ENCODE data around the gene MYBPHL.

The MYBPHL gene

GRCh38 chr1:109277434-109278204 lies 29.2 kb downstream of the MYBPHL start:
- Histone ChIP-seq H3K4me1 (ENCODE audit: control insufficient read depth, insufficient read depth, low read length) (peaks cover 41% of the 10 kb centered on the region), H3K4me3 (ENCODE audit: low read depth, low read length) (no peak overlapping the region), H3K27ac (ENCODE audit: low read depth, low read length) (no peak overlapping the region), H3K9me3 (ENCODE audit: control insufficient read depth, insufficient read depth, low read depth, low read length) (no peaks in the 10 kb centered on the region), H3K9ac (ENCODE audit: low read length) (no peak overlapping the region), H3K27me3 (ENCODE audit: control insufficient read depth, insufficient read depth, low read length) (no peaks in the 10 kb centered on the region), H3K36me3 (ENCODE audit: control insufficient read depth, insufficient read depth, low read length) (peaks cover 37% of the 10 kb centered on the region)

- H3K36me3 ChIP-seq (ENCODE audit: control insufficient read depth, insufficient read depth, low read length) = peaks cover 35% of the 10 kb centered on the region
- H3K9me3 ChIP-seq (ENCODE audit: control insufficient read depth, insufficient read depth, low read depth, low read length) = no peaks in the 10 kb centered on the region
- peak overlapping the region; percentile 54; the same call in 1 of the 2 replicates for H3K27ac ChIP-seq (ENCODE audit: low read depth, low read length)
- H3K4me3 ChIP-seq (ENCODE audit: low read depth, low read length) = peak overlapping the region; percentile 37; the same call in 1 of the 2 replicates
- H3K27me3 ChIP-seq (ENCODE audit: control insufficient read depth, insufficient read depth, low read length) = no peaks in the 10 kb centered on the region
- peak overlapping the region; percentile 34 for H3K9ac ChIP-seq (ENCODE audit: low read length)
- peaks cover 28% of the 10 kb centered on the region for H3K4me1 ChIP-seq (ENCODE audit: control insufficient read depth, insufficient read depth, low read length)
Measured at GRCh38 chr1:109275706-109276345, 31.0 kb downstream of the MYBPHL start.

GRCh38 chr1:109274533-109275476 lies 32.0 kb downstream of the MYBPHL start:
- Histone ChIP-seq H3K27me3 (ENCODE audit: control insufficient read depth, insufficient read depth, low read length) (no peaks in the 10 kb centered on the region), H3K9me3 (ENCODE audit: control insufficient read depth, insufficient read depth, low read depth, low read length) (no peaks in the 10 kb centered on the region), H3K9ac (ENCODE audit: low read length) (peak overlapping the region; percentile 57), H3K27ac (ENCODE audit: low read depth, low read length) (peak overlapping the region; percentile 54; the same call in 1 of the 2 replicates), H3K36me3 (ENCODE audit: control insufficient read depth, insufficient read depth, low read length) (peaks cover 33% of the 10 kb centered on the region), H3K4me1 (ENCODE audit: control insufficient read depth, insufficient read depth, low read length) (peaks cover 28% of the 10 kb centered on the region), H3K4me3 (ENCODE audit: low read depth, low read length) (peak overlapping the region; percentile 38; the same call in 1 of the 2 replicates)

- H3K9me3 ChIP-seq (ENCODE audit: control insufficient read depth, insufficient read depth, low read depth, low read length) = no peaks in the 10 kb centered on the region
- no peak overlapping the region for H3K4me3 ChIP-seq (ENCODE audit: low read depth, low read length)
- peak overlapping the region; percentile 54; the same call in 1 of the 2 replicates for H3K27ac ChIP-seq (ENCODE audit: low read depth, low read length)
- H3K36me3 ChIP-seq (ENCODE audit: control insufficient read depth, insufficient read depth, low read length) = peaks cover 34% of the 10 kb centered on the region
- no peak overlapping the region for H3K9ac ChIP-seq (ENCODE audit: low read length)
- peaks cover 28% of the 10 kb centered on the region for H3K4me1 ChIP-seq (ENCODE audit: control insufficient read depth, insufficient read depth, low read length)
- no peaks in the 10 kb centered on the region for H3K27me3 ChIP-seq (ENCODE audit: control insufficient read depth, insufficient read depth, low read length)
Measured at GRCh38 chr1:109273570-109274288, 33.1 kb downstream of the MYBPHL start.

- Histone ChIP-seq H3K4me3 (ENCODE audit: low read depth, low read length) (no peak overlapping the region), H3K4me1 (ENCODE audit: control insufficient read depth, insufficient read depth, low read length) (peaks cover 28% of the 10 kb centered on the region), H3K9ac (ENCODE audit: low read length) (no peak overlapping the region), H3K27me3 (ENCODE audit: control insufficient read depth, insufficient read depth, low read length) (no peaks in the 10 kb centered on the region), H3K27ac (ENCODE audit: low read depth, low read length) (no peak overlapping the region), H3K36me3 (ENCODE audit: control insufficient read depth, insufficient read depth, low read length) (peaks cover 34% of the 10 kb centered on the region), H3K9me3 (ENCODE audit: control insufficient read depth, insufficient read depth, low read depth, low read length) (no peaks in the 10 kb centered on the region)
Measured at GRCh38 chr1:109272831-109273547, 33.8 kb downstream of the MYBPHL start.

GRCh38 chr1:109272021-109272799 lies 34.6 kb downstream of the MYBPHL start:
- no peaks in the 10 kb centered on the region for H3K27me3 ChIP-seq (ENCODE audit: control insufficient read depth, insufficient read depth, low read length)
- peaks cover 39% of the 10 kb centered on the region for H3K36me3 ChIP-seq (ENCODE audit: control insufficient read depth, insufficient read depth, low read length)
- H3K27ac ChIP-seq (ENCODE audit: low read depth, low read length) = no peak overlapping the region
- peaks cover 27% of the 10 kb centered on the region for H3K4me1 ChIP-seq (ENCODE audit: control insufficient read depth, insufficient read depth, low read length)
- no peak overlapping the region for H3K4me3 ChIP-seq (ENCODE audit: low read depth, low read length)
- H3K9ac ChIP-seq (ENCODE audit: low read length) = no peak overlapping the region
- no peaks in the 10 kb centered on the region for H3K9me3 ChIP-seq (ENCODE audit: control insufficient read depth, insufficient read depth, low read depth, low read length)

- Histone ChIP-seq H3K9ac (ENCODE audit: low read length) (no peak overlapping the region), H3K4me3 (ENCODE audit: low read depth, low read length) (no peak overlapping the region), H3K9me3 (ENCODE audit: control insufficient read depth, insufficient read depth, low read depth, low read length) (no peaks in the 10 kb centered on the region), H3K27me3 (ENCODE audit: control insufficient read depth, insufficient read depth, low read length) (no peaks in the 10 kb centered on the region), H3K27ac (ENCODE audit: low read depth, low read length) (no peak overlapping the region), H3K36me3 (ENCODE audit: control insufficient read depth, insufficient read depth, low read length) (peaks cover 39% of the 10 kb centered on the region), H3K4me1 (ENCODE audit: control insufficient read depth, insufficient read depth, low read length) (peaks cover 25% of the 10 kb centered on the region)
Measured at GRCh38 chr1:109271458-109271857, 35.4 kb downstream of the MYBPHL start.

- Histone ChIP-seq H3K9me3 (ENCODE audit: control insufficient read depth, insufficient read depth, low read depth, low read length) (no peaks in the 10 kb centered on the region), H3K9ac (ENCODE audit: low read length) (no peak overlapping the region), H3K4me1 (ENCODE audit: control insufficient read depth, insufficient read depth, low read length) (peaks cover 23% of the 10 kb centered on the region), H3K27ac (ENCODE audit: low read depth, low read length) (no peak overlapping the region), H3K36me3 (ENCODE audit: control insufficient read depth, insufficient read depth, low read length) (peaks cover 39% of the 10 kb centered on the region), H3K27me3 (ENCODE audit: control insufficient read depth, insufficient read depth, low read length) (no peaks in the 10 kb centered on the region), H3K4me3 (ENCODE audit: low read depth, low read length) (no peak overlapping the region)
Measured at GRCh38 chr1:109270623-109271317, 36.0 kb downstream of the MYBPHL start.

GRCh38 chr1:109269981-109270622 lies 36.7 kb downstream of the MYBPHL start:
- Histone ChIP-seq H3K27me3 (ENCODE audit: control insufficient read depth, insufficient read depth, low read length) (no peaks in the 10 kb centered on the region), H3K36me3 (ENCODE audit: control insufficient read depth, insufficient read depth, low read length) (peaks cover 46% of the 10 kb centered on the region), H3K9me3 (ENCODE audit: control insufficient read depth, insufficient read depth, low read depth, low read length) (no peaks in the 10 kb centered on the region), H3K4me3 (ENCODE audit: low read depth, low read length) (no peak overlapping the region), H3K9ac (ENCODE audit: low read length) (no peak overlapping the region), H3K4me1 (ENCODE audit: control insufficient read depth, insufficient read depth, low read length) (peaks cover 16% of the 10 kb centered on the region), H3K27ac (ENCODE audit: low read depth, low read length) (no peak overlapping the region)
